Activated CD8-positive, alpha-beta memory T cell treated with anti-CD3 and anti-CD28 coated beads, Interleukin-2, amount 50 U/mL, for 24 hours (primary cell): Measurements from ENCODE around the gene SYT1.

ENCODE experiments used
- DNase-seq: peaks from one replicate; pipeline ENCODE4 v3.0.0-alpha.2; 2020; ENCODE audit errors: extremely low read depth

SYT1 gene

GRCh38 chr12:78891646-78892353 lies 27.2 kb downstream of the SYT1 start:
- no peak for DNase-seq

GRCh38 chr12:78898416-78898815 lies 33.8 kb downstream of the SYT1 start:
- DNase-seq = no peak

DNA sequence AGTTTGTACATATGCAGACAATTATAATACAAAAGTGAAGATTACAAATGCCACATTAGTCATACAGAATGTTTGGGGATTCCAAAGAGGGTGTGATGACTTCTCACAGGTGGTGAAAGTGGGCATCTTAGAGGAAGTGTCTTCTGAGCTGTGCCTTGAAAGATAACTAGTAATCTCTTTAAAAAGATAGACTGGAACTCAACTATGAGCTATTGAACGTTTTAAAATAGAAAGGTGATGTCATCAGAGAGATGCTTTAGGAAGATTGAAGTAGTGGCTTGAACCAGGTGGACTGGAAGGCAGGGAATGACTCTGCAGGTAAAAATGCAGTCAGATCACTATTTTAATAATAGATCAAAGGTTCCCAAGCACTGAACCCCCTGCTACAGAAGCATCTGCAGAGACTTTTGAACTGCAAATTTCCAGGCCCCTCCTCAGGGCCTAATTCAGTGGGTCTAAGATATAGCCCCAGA lies 50.3 kb downstream of the SYT1 start:
- no peak for DNase-seq

GRCh38 chr12:78916845-78917480 lies 52.4 kb downstream of the SYT1 start:
- DNase-seq = no peak

DNA sequence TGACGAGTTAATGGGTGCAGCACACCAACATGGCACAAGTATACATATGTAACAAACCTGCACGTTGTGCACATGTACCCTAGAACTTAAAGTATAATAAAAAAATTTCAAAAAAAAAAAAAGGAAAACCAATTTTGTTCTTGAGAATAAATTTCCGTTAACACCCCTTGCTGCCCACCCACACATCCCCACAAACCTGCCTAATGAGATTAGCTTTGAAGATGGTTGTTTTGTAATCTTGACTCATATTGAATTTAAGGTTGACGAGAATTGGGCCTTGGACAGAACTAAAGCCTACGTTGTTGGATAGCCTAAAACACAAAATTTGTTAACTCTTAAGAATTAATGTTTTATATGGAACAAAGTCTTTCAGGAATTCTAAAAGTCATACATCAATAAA lies 52.9 kb downstream of the SYT1 start:
- no peak for DNase-seq

DNA sequence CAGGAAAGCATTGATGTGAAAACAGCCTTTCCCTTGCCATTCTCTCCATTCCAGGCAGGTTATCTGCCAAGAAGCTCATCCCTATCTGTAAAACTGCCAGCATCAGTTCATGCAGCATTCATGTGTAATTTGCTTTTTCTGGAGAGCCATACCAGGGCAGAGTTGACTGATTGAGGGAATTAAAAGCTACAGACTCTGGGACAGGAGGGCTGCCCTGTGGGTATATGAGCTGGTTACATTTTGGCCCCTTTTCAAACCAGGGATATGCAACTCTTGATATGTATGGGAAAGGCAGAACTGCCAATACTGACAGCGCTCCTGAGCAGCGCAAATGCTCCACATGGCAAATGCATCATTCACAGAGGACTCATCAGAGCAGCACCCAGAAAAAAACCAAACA lies 53.7 kb downstream of the SYT1 start:
- DNase-seq = no peak

GRCh38 chr12:78928200-78929074 lies 63.9 kb downstream of the SYT1 start:
- no peak for DNase-seq

DNA sequence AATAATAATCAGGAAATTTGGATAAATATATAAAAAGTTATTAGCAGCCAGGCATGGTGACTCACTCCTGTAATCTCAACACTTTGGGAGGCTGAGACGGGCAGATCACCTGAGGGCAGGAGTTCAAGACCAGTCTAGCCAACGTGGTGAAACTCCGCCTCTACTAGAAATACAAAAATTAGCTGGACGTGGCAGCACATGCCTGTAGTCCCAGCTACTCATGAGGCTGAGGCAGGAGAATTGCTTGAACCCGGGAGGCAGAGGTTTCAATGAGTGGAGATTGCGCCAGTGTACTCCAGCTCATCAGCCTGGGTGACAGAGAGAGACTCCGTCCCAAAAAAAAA lies 64.5 kb downstream of the SYT1 start:
- no peak for DNase-seq

GRCh38 chr12:78931466-78931990 lies 67.0 kb downstream of the SYT1 start:
- DNase-seq = no peak

GRCh38 chr12:78933014-78933413 lies 68.4 kb downstream of the SYT1 start:
- DNase-seq = no peak

DNA sequence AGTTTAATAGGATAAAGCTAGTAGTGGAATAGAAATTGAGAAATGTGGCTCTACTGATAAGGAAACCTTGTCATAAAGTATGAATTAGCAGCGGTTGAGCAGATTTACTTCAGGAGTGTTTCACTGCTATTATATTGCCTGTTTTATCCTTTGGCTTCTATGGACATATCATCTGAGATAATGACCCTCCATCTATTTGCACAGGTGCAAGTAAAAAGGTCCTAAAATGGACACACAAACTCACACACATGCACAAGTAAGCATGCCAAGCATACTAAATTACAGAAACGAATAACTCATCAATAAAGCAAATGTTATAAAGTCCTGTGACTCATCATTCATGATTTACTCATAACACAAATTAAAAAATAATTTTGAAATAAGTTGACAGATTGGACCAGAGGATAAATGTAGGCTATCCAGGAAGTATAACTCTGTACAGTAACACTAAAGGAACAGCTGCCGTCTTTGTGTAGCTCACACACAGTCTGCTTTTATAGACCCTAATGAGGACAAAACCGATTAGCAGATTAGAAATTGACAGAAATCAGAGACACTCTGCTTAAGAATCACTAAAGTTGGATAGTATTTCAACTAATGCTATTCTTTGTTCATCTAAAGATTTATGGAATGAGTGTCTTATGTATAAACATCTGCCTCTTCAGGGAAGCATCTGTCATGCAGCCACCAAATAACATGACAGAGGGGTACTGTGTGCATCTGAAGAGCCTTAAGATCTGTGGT lies 73.9 kb downstream of the SYT1 start:
- DNase-seq = no peak

DNA sequence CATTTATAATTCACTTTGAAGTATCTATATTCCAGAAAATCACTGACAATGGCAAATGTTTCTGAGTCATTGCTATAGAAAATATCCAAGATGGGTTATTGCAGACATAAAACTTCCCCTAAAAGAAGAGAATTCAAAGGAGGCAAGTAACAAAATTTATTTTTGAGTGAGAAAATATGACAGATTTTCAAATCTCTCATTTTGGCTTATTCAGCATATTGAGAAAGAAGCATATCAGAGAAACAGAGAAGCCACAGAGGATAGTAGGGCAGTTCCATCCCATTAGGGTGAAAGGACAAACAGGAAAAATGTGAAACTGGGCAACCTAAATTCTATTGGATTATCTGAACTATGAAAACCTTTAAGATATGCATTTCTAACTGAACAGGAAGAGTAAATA lies 85.0 kb downstream of the SYT1 start:
- no peak for DNase-seq

GRCh38 chr12:78951803-78952551 lies 87.4 kb downstream of the SYT1 start:
- DNase-seq = no peak

DNA sequence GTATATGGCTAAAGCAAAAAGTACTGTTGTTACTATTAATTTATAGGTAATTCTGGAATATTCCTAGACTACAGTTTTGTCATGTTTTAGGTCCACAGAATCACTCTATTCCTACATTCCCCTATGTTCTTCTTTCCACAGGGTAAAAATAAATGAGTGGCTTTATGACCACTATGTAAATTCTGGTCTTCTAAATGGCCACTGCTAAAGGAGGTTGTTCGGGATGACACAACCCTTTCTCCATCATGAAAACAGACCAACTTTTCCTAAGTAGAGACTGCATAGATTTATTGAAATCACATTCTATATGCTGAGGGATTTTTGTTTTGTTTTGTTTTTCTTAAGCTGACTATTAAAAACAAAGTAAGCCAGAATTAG lies 88.0 kb downstream of the SYT1 start:
- DNase-seq = no peak

- DNase-seq = no peak
These were observed 94.4 kb downstream of the SYT1 start for GRCh38 chr12:78958941-78959340.

DNA sequence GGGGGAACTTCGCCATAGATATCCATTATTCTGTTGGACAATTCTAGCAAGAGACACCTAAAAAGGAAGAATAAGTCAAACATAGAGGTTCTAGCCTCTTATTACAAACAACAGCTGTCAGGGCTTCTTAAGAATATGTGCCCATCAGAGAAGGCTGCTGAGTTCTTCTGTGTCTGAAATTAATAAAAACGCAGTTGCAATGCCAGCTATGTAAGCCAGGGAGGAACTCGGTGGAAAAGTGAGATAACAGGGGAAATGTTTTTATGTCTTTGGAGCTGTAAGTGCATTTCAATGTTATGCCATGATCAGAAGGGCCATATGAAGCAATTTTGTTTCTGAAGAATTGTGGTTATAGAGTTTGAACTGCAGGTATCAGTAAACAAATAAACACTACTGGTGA lies 95.0 kb downstream of the SYT1 start:
- DNase-seq = no peak

GRCh38 chr12:78961171-78961570 lies 96.6 kb downstream of the SYT1 start:
- DNase-seq = no peak

DNA sequence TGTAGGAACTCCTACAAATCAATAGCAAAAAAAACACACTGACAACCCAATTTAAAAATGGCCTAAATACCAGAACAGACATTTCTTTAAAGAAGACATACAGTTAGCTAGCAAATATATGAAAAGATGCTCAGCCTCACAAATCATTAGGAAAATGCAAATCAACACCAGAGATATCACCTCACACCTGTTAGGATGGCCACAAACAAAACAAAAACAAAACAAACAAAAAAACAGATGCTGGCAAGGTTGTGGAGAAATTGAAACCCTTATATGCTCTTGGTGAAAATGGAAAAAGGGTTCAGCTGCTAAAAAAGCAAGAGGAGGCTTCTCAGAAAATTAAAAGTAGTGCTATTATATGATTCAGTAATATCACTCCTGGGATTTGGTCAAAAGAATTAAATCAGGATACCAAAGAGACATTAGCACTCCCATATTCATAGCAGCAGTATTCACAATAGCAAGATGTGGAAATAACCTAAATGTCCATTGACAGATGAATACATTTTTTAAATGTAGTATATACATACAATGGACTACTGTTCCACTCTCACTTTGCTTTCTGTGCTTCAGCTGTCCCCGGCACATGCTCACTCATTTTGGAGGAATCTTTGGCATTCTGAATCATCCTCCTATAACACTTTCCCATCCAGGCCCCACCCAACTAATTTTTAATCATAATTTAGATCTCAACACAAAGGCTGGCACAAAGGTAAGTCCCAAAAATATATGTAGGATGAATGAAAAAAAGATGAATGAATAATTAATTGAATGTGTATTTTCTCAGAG lies 99.1 kb downstream of the SYT1 start:
- DNase-seq = no peak

DNA sequence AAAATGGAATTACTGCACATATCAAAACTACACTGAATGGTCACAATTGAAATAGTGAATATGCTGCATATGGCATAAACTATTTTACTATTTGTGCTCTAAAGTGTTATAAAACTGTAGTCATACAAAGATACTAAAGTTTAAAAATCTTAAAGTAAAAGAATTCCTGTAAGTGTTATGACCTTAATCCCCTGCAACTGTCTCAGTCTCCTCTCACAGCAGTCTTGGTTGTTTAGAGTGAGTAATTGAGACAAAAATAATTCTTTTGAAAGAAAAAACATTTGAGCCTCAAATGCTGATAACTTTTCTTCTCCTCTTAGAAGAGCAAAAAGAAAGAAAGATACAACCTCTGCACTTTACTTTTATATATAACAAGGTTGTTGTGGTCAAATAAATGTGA lies 99.9 kb downstream of the SYT1 start:
- no peak for DNase-seq

GRCh38 chr12:78966062-78966461 lies 101.5 kb downstream of the SYT1 start:
- DNase-seq = no peak
